GM12873 (cell line): ENCODE results near the gene DNMBP.

ENCODE experiments used
- CTCF ChIP-seq: IDR thresholded peaks from 2 replicates; pipeline ENCODE4 v1.5.1; 2012; ENCODE audit warnings: low read depth, mild to moderate bottlenecking, moderate library complexity, low read length, control low read depth; ENCODE audit not compliant: insufficient read depth; ENCODE audit errors: missing control alignments

Gene DNMBP

DNA sequence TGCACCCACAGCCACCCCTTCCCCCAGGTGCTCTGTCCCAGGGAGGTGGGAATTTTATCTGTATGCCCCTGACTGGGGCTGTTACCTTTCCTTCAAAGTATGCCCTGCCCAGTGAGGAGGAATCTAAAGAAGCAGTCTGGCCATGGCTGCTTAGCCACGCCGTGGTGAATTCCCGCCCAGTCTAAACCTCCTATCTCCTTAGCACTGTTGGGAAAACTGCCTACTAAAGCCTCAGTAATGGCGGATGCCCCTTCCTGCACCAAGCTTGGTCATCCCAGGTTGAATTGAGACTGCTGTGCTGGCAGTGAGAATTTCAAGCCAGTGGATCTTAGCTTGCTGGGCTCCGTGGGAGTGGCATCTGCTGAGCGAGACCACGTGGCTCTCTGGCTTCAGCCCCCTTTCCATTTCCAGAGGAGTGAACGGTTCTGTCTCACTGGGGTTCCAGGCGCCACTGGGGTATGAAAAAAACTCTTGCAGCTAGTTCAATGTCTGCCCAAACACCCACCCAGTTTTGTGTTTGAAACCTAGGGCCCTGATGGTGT lies 140.1 kb downstream of the DNMBP start:
- TF ChIP-seq CTCF, result no peak

- TF ChIP-seq CTCF, result no peak
Measured at GRCh38 chr10:99860466-99860865, 149.3 kb downstream of the DNMBP start.

DNA sequence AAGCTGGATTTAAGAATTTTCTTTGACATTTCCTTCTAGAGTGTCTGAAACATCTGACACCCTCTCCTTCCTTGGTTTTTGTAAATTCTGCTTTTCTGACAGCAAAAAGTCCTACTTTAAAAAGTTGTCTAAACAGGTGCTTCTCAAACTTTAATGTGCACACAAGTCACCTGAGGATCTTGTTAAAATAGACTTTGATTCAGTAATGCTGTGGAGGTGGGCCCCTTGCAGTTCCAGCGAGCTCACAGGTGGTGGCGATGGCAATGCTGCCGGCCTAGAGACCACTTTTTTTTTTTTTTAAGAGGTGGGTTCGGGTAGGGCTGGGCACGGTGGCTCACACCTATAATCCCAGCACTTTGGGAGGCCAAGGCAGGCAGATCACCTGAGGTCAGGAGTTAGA lies 150.2 kb downstream of the DNMBP start:
- TF ChIP-seq CTCF, result peak; percentile 51

DNA sequence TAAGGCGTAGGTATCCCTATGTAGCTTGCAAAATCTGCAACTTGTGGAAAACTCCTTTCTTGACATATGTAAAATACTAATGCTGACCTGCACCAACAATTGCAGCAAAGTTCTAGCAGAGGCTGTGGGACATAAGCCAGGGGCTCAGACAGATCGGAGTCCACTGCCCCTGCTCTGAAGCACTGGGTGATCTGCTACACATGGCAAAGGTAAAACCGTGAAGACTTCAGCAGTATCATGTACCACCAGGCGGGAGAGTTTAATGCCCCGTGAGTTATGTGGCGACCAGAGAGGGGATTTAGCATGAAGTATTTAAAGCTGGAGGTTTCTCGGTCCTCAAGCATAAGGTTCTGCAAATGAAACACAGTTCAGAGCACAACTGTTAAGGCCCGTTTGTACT lies 150.9 kb downstream of the DNMBP start:
- TF ChIP-seq CTCF, result no peak

DNA sequence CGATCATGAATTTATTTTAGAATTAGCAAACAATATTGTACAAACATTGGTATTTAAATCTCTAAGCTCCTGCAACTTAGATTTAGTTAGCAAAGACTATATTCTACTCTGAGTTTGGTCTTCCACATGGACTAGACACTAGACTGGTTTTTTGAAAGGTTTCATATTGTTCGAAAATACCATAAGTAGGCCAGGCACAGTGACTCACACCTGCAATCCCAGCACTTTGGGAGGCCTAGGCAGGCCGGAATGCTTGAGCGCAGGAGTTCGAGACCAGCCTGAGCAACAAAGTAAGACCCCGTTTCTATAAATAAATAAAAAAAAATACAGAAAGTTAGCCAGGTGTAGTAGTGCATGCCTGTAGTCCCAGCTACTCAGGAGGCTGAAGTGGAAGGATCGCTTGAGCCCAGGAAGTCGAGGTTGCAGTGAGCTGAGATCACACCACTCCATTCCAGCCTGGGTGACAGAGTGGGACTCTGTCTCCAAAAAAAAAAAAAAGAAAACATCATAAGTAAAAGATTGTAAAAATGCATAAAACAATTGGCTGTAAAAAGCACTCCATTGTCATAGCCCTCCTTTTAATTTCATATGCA lies 154.2 kb downstream of the DNMBP start:
- TF ChIP-seq CTCF, result no peak

DNA sequence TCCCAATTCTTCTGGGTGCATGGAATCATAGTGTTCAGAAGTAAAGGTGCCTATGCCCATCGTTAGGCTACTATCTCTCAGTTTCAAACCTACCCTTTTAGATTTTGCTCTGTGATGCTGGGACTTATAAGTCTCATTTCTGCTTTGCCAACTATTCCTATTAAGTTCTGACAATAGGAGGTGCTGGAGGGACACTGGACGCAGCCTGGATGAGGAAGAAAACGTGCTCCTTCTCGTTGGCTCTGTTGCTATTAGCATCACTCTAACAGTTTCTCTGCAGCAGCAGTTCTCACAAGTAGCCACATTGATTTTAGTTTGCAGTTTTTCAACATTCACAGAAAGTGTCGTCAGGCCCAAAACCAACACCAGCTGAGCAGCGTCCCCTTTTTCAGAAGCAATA lies 154.9 kb downstream of the DNMBP start:
- TF ChIP-seq CTCF, result peak; percentile 32

DNA sequence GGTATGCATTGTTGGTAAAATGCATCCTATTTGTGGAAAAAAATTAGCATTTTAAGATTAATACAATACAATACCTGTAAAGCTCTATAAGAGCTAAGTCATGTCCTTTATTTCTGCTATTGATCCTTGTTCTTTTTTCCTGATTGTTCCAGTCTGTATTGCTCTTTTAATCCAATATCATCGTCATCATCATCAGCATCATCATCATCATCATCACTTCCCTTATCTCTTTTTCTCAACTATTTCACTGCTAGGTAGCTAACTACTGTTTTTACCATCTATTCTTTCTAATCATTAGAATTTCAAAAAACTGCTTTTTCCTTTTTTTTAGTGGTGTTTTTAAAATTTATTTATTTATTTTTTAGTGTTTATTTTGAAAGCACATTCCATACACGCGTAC lies 156.1 kb downstream of the DNMBP start:
- TF ChIP-seq CTCF, result no peak
